HG03460 (cell line): Measurements from ENCODE around the gene C1QTNF9.
"Not testable (repeated sequence)": the region's sequence is repeated elsewhere in the genome, so short reads cannot be mapped to it uniquely, and the experiment has no call there.

Experiments
- ATAC-seq: cut with Tn5 transposase; IDR thresholded peaks from one replicate; pipeline ENCODE4 v1.9.1; 2021; ENCODE audit not compliant: unreplicated experiment

The C1QTNF9 gene

DNA sequence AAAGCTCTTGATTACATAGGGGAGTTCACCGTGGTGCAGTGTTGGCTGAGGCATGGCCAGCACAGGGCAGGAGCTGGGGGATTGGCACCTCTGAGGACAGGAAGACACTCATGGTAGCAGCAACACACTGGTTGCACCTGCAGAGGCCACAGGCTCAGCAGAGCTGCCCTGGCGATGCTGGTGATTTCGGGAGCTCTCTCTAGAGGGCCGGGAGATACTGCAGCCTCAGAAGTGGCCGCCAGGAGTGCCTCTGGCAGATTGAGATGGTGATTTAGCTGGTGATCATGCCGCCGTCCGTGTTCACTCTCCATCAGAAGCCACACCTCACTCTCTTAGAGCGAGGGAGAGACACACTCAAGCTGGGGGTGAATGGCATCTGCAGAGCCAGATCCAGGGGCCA, 49.9 kb downstream of the C1QTNF9 start:
- not testable (repeated sequence) for ATAC-seq

DNA sequence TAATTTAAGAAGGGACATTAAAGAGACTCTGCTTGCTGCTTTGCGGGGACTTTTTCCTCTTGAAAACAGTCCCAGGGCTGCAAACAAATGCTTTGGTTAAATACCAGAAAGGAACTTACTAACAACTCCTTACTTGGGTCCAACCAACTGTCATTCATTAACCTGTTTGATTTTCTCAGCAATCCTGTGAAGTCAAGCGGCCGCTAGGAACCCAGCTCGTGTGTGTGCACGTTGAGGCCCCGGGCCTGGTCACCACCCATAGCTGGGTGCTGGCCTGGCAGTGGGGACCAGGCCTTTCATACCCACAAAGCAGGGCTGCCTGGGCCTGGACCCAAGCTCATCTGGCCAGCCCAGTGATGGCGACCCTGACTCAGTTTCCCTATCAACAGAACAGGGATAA, 50.7 kb downstream of the C1QTNF9 start:
- ATAC-seq = no peak

DNA sequence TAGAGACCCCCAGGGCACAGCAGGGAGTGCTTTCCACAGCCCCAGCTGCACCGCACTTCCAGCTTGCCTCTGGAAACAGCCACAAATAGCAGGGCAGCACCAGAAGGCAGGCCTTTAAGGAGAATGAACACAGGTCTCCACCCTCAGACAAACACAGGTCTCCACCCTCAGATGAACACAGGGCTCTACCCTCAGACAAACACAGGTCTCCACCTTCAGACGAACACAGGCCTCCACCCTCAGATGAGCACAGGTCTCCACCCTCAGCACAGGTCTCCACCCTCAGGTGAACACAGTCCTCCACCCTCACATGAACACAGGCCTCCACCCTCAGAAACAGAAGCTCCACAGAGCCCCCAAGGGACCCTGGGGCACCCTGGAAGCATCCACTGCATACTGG, 51.7 kb downstream of the C1QTNF9 start:
- ATAC-seq = no peak

DNA sequence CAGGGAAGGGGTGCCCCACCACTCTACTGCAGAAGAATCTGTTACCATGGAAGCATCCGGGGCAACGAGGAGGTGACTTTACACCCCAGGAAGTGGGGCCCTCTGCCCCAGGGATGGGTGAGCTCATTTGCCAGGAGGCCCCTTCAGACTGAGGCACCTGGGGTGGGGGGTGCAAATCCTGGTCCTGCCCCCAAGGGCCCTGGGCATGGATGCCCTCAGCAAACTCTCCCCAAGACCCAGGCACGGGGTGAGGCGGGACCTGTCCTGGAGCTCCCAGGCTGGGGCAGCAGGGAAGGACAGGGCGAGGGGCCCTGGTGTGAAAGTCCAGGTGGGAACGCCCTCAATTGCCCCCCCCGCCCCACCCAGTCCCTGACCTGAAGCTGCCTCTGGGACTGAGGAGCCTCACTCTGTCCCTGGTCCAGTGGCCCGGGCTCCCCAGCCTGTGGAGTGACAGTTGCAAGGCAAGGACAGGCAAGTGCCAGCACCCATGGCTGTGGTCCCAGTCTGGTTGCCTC, 52.5 kb downstream of the C1QTNF9 start:
- no peak for ATAC-seq

DNA sequence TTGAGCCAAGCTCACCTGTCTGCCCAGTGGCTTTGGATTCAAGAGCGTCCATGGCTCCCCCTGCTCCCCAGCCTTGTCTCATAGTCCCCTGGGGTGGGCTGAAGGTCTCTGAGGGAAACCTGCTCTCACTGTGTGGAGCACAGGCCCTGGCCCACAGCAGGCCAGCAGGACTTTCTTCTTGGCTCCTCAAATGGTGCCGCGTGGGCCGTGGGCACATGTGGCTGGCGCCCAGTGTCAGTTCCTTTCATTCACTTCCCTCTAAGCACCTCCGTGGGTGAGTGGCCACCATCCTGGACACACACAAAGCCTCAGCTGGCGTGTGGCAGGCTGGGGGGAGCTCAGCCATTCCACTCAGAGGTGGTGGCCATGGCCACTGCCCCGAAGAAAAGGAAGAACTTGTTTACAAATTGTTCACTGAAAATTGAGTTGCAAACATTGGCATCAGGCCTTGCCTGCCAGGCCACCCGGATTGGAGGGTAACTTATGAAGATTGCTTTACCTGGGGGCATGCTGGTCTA, 53.1 kb downstream of the C1QTNF9 start:
- no peak for ATAC-seq

DNA sequence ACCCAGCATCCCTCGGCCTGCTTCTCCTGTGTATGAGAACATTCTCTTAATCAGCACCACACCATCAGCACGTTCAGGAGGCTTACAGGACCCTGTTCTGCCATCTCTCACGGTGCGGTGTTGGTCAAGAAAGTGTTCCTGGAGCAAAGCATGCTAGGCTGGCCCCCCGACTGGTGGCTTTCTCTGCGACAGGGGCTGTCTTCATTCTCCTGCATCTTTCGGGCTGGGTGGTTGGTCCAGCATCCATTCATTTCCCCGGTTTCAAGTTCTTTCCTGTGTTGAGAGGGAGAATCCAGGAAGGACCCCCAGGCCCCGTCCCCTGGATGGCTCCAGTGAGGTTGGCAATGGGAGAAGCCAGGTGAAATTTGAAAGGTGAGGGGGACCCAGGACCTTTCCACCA, 55.8 kb downstream of the C1QTNF9 start:
- ATAC-seq = no peak

DNA sequence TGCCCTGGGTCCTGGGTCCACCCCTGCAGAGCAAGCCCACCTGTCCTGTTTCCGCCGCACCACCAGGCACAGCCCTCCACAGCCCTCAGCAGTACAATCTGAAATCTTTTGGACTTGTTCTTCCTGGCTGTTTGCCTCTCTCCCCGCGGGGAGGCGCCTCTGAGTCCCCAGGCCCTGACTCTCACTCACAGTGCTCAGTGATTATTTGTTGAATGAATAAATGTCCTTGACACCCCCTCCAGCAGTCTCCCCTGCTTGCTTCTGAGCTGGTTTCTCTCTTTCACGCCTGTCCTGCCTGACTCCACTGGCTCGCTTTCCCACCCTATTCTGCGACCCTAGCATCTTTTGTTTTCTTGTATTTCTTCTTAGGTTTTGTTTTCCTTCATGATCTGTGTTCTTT, 56.9 kb downstream of the C1QTNF9 start:
- ATAC-seq = not testable (repeated sequence)

GRCh38 chr13:24371273-24371672, 61.9 kb downstream of the C1QTNF9 start:
- ATAC-seq = not testable (repeated sequence)
